Head of caudate nucleus (tissue), 42 donors: Measurements from ENCODE around the gene ACSM2B.
"Not testable (repeated sequence)": the region's sequence is repeated elsewhere in the genome, so short reads cannot be mapped to it uniquely, and the experiment has no call there.

ENCODE experiments used
- DNase-seq, 42 donors: peaks; one replicate each; pipeline versions ENCODE4 v3.0.0 to v3.0.0-alpha.2; 2020 to 2021; ENCODE audit warnings: mixed read lengths in 7 of 42
- intact Hi-C: fragments of 100-400 bp; cut with DNase I; formaldehyde crosslinking; loops from one replicate; pipeline ENCODE4 v1.15.0; 2022

The ACSM2B gene

GRCh38 chr16:20598832-20599469 is 22.8 kb upstream of the ACSM2B start:
- intact Hi-C loops = no loop called here
- DNase-seq = no peak

- intact Hi-C loops, DNase-seq: not testable (repeated sequence)
Observed at GRCh38 chr16:20595694-20596093, 19.5 kb upstream of the ACSM2B start.

GRCh38 chr16:20595068-20595467 is 18.9 kb upstream of the ACSM2B start:
- intact Hi-C loops, DNase-seq: not testable (repeated sequence)

DNA sequence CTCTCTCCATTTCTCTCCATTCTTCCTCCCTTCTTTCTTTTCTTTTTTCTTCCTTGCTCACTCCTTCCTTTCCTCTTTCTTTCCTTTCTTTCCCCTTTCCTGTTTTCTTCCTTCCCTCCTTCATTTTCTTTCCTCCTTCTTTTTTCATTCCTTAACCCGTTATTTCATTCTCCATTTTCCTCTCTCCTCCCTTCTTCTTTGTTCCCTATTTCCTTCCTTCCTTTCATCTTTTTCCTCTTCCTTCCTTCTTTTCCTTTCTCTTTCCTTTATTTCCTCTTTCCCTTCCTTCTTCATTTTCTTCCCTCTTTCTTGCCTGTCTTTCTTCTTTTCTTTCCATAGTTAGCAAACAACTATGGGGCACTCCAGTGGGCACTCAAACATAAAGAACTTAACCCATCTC is 16.6 kb upstream of the ACSM2B start:
- DNase-seq, intact Hi-C loops: not testable (repeated sequence)

GRCh38 chr16:20589486-20589885 is 13.3 kb upstream of the ACSM2B start:
- intact Hi-C loops, DNase-seq: not testable (repeated sequence)

GRCh38 chr16:20587645-20588074 is 11.5 kb upstream of the ACSM2B start:
- intact Hi-C loops = not testable (repeated sequence)
- DNase-seq = peak in 2 of 42 donors; percentile 3 to 13

- intact Hi-C loops, DNase-seq: not testable (repeated sequence)
Observed at GRCh38 chr16:20586716-20587115, 10.5 kb upstream of the ACSM2B start.

DNA sequence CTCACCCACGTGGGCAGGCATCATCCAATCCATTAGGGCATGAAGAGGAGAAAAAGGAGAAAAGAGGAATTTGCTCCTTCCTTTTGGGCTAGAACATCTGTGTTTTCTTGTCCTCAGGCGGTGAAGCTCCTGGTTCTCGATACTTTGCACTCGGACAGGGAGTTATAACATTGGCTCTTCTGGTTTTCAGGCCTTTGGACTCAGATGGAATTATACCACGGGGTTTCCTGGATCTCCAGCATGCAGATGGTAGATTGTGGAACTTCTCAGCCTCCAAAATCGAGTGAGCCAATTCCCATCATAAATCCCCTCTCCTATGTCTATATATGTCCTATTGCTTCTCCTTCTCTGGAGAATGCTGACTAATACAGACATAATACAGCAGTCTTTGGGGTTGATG is 9.9 kb upstream of the ACSM2B start:
- DNase-seq, intact Hi-C loops: not testable (repeated sequence)

GRCh38 chr16:20580487-20581259 is 4.5 kb upstream of the ACSM2B start:
- intact Hi-C loops, DNase-seq: not testable (repeated sequence)

GRCh38 chr16:20578091-20578490 is 1.9 kb upstream of the ACSM2B start:
- intact Hi-C loops, DNase-seq: not testable (repeated sequence)

DNA sequence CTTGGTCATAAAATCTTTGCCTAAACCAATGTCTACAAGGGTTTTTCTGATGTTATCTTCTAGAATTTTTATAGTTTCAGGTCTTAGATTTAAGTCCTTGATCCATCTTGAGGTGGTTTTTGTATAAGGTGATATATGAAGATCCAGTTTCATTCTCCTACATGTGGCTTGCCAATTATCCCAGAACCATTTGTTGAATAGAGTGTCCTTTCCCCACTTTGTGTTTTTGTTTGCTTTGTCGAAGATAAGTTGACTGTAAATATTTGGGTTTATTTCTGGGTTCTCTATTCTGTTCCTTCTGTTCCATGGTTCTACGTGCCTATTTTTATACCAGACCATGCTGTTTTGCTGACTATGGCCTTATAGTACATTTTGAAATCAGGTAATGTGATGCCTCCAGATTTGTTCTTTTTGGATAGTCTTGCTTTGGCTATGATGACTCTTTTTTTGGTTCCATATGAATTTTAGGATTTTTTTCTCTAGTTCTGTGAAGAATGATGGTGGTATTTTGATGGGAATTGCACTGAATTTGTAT is 7.0 kb downstream of the ACSM2B start:
- DNase-seq, intact Hi-C loops: not testable (repeated sequence)

DNA sequence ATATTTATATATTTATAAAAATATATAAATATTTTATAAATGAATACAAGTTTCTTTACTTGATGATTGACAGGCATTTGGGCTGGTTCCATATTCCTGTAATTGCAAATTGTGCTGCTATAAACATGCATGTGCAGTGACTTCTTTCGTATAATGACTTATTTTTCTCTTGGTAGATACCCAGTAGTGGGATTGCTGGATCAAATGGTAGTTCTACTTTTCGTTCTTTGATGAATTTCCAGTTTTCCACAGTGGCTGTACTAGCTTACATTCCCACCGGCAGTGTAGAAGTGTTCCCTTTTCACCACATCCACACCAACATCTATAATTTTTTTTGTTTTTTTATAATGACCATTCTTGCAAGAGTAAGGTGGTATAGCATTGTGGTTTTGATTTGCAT is 7.8 kb downstream of the ACSM2B start:
- no peak for DNase-seq
- intact Hi-C loops = no loop called here

DNA sequence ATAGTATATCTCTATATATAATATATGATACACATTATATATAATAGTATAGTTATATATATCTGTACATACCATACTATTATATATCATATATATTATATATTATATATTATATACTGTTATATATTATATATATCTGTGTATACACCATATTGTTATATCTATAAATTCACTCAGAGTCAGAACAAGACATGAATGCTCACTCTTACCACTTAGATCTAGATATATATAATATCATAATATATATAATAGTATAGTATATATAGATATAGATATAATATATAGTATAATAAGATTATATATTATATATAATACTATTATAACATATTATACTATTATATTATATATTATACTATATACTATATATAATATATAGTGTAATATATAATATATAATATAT is 9.3 kb downstream of the ACSM2B start:
- no peak for DNase-seq
- intact Hi-C loops = no loop called here

GRCh38 chr16:20565334-20565733 is 10.8 kb downstream of the ACSM2B start:
- DNase-seq, intact Hi-C loops: not testable (repeated sequence)

- DNase-seq, intact Hi-C loops: not testable (repeated sequence)
Observed at GRCh38 chr16:20564218-20564617, 11.9 kb downstream of the ACSM2B start.

- DNase-seq, intact Hi-C loops: not testable (repeated sequence)
Observed at GRCh38 chr16:20555628-20556027, 20.5 kb downstream of the ACSM2B start.

DNA sequence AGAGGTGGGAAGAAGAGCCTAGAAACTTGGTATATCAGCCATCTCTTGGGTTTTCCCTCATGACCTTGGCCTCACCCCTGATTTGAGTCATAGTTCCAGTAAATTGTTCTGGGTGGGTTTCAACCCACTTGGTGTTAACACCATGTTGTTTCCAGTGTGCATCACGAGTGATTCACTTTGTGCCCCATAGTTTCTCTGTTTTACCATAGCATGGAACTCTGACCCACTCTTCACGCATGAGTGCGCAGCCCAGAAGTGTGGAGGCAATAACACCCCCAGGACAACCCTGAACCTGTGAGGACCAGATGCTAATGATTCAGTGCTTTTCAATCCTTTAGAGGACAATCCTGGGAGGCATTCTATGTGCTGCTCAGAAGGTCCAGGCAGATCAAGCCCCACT is 21.5 kb downstream of the ACSM2B start:
- intact Hi-C loops, DNase-seq: not testable (repeated sequence)

DNA sequence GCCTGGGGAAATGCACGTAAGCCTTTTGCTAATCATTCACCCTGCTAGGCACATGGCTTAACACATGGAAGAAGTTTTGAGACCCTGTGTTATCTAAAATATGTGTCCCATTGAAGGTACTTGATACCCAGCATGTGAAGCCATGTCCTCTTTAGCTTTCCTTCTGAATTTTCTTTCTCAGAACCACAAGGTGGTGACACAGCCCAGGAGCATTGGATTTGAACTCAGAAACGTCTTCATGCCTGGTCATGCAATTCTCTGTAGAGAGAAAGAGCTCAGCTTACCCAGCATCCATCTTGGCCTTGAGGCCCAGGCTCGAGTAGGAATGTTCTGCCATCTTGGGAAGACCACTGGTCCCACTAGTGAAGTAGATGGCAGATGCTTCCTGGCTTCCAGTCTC is 22.7 kb downstream of the ACSM2B start:
- DNase-seq, intact Hi-C loops: not testable (repeated sequence)

- intact Hi-C loops, DNase-seq: not testable (repeated sequence)
Observed at GRCh38 chr16:20546951-20547350, 29.2 kb downstream of the ACSM2B start.

GRCh38 chr16:20546278-20546853 is 29.8 kb downstream of the ACSM2B start:
- DNase-seq, intact Hi-C loops: not testable (repeated sequence)
